ENCODE data around the gene ZNFX1.
"Not testable (repeated sequence)": the region's sequence is repeated elsewhere in the genome, so short reads cannot be mapped to it uniquely, and the experiment has no call there.

Gene ZNFX1

DNA sequence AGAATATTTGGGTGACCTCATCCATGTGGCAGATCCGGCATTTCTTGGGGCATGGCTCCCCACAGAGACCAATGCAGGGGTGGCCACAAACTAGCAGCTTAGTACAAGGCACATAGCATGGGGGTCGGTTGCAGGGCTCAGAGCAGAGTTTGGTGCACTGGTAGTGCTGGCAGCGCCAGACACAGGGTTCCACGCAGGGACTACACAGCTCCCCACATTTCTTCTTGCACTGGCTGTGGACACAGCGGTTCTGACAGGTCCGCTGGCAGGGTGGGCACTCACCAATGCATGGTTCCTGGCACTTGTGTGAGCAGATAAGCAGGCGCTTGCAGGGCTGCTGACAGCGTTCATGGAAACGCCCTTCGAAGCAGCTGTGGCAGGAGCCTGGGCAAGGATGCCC, 29.6 kb downstream of the ZNFX1 start:
- DNase-seq (ENCODE audit: low read depth): no peak

DNA sequence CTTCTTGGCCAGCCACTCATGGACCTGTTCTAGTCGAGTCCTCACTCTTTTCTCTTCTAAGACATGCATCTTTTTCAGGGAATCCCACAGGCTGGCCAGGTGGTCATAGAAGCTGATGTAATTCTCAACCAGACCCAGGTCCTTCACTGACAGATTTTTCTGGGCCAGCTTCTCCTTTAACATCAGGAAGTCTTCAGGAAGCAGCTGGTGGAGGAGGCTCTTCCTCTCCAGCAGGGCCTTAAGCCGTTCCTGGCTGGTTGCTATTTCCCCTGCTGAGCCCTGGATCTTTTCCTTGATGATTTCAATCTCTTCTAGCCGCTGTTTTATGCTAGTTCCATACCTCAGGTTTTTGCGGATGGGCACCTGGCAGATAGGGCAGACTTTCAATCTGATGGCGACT, 30.1 kb downstream of the ZNFX1 start:
- no peak for DNase-seq (ENCODE audit: low read depth)

DNA sequence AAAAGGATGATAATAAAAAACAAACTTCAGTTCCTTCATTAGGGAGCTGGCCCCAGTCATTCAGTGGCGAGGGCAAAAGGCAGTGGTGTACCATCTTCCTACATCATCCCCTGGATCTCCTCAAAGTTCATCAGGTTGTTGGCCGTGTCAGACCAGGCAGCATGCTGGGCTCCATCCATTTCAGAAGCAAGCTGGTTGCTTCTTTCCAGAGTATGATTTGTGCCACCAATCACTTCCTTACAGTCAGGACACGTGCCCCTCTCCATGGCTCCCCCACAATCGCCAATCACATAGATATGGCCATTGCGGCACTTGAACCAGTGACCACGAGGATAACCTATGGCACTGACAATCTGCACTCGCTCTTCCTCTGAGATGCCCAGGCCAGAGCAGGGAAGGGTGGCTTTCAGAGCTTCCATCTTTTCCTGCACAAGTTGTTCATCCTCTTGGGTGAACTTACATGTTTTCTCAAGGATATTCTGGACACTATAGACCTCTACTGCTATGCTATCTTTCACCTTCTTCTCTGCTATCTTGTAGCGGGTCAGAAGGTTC, 30.6 kb downstream of the ZNFX1 start:
- DNase-seq (ENCODE audit: low read depth): no peak

DNA sequence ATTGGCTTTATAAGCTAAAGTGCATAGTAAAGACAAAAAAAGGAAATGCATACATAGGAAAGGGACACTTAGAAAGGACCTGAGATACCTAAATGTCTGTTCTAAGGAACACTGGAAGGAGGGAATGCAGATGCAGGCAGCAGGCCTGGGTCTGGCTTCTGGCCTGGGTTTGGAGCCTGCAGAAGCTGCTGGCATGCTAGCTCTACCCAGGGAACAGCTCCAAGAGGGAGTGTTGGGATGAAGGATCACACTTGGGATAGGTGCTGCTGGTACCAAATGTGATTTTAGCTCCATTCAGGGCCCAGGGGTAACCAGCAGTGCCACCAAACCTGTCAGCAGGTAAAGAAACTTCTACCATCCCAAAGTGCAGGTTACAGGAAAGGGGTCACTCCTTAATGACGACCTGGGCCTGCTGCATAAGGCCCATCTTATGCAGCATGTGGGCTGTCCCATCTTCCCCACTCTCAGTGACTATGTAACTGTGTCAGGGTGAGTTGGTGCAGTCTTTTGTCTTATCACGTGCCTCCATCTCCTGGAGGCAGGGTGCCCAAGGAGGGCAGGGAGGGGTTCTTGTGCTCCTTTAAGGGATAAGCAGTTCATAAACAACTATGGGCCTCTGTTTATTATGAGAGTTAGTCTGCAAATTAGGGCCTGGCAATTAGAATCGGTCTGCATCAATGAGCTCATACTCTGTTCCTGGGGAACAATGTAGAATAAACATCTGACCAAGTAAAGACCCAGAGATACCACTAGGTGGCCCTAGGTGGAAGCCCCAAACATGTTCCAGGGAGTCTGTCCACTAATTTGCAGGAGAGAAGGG, 31.7 kb downstream of the ZNFX1 start:
- no peak for DNase-seq (ENCODE audit: low read depth)

DNA sequence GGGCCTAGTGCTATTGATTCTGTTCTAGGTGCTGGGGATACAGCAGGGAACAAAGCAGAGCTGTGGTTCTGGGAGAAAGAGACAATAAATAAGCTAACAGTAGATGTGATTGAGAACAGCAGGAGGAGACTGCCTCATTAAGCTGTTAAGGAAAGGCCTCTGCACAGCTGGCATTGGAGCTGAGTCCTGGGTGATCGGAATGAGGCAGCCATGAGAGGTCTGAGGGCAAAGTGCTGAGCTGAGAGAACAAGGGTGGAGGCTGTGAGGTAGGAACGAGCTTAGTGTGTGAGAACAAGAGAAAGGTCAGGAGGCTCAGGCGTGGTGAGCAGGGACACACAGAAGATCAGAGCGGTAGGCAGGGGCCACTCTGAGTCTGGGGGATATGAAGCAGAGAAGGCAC, 40.3 kb downstream of the ZNFX1 start:
- DNase-seq (ENCODE audit: low read depth): no peak

DNA sequence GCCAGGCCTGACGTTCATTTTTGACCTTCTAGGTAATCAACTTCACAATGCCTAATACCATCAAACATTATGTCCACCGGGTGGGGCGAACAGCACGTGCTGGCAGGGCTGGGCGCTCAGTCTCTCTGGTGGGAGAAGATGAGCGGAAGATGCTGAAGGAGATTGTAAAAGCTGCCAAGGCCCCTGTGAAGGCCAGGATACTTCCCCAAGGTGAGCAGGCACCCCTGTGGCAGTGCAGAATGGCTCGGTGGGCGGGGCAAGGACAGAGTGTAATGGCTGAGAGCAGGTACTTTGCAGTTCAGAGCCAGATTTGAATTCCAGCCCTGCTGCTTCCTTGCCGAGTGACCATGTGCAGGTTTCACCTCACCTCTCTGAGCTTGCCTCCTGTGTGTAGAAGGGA, 41.6 kb downstream of the ZNFX1 start:
- no peak for DNase-seq (ENCODE audit: low read depth)

DNA sequence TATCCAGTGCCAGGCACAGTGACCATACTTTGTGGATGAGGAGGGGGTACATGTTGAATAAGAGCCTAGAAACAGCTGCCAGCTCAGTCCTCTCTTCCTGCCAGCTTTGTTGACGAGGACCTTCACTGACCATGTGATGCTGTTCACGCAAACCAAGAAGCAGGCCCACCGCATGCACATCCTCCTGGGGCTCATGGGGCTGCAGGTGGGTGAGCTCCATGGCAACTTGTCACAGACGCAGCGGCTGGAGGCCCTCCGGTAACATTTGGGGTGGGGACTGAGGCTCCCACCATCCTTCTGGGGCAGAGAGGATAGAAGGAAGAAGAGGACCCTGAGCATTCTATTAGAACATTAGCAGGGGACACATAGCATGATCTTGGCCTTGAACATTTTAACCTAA, 43.0 kb downstream of the ZNFX1 start:
- DNase-seq (ENCODE audit: low read depth): no peak

DNA sequence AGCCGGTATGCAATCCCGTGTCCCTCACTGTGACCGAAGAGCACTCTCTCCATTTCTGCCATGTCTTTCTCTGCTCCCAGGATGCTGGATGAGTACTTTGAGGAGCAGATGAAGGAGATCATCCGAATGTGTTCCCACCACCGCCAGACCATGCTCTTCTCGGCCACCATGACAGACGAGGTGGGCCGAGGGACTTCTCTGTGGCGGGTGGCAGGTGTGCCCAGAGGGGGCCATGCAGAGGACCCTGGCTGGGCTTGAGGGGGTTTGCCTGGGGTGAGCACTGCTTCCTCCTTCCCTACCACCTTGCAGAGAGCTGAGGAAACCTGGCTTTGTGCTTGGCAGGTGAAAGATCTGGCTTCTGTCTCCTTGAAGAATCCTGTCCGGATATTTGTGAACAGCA, 44.6 kb downstream of the ZNFX1 start:
- DNase-seq (ENCODE audit: low read depth): no peak

DNA sequence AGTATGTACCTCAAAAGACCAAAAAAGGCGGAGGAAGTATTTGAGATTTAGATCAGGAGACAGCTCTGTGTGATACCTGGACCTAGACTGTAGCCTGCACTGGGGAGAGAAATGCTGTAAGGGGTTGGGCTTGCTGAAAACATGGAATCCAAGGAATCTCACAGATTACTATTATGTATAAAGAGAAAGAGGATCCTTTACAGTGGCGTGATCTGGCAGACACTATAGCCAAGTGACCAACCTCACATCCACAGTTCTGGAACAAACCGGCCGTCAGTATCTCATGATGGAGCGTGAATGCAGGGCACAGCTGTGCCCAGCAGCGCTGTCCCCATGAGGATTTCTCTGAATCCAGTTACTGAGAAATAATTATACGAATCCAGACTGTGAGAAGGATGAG, 46.4 kb downstream of the ZNFX1 start:
- DNase-seq (ENCODE audit: low read depth): no peak

DNA sequence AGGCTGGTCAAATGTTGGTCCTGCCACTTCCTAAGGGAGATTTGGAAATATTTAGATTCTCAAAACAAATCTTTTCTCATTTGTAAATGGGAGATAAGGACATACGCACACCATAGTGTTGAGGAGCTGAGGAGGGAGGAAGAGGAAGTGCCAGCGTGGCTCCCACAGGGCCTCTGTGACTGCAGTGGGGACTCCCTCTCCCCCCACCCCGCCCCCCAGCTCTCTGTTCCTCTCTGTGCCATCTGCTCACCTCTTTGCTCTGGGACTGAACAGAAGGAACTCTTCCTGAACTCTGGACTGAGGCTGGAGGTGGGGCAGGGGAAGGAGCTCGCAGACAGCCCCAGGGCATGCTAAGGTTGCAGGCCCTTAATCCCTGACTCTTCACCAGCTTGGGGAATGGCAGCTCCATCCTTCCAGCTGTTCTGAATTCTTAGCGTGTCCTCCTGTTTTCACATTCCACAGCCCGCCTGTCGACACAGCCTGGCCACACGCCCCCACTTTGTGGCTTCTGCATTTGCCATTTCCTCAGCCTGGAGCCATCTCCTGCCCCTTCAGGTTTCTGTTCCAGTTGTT, 47.2 kb downstream of the ZNFX1 start:
- DNase-seq (ENCODE audit: low read depth): no peak

DNA sequence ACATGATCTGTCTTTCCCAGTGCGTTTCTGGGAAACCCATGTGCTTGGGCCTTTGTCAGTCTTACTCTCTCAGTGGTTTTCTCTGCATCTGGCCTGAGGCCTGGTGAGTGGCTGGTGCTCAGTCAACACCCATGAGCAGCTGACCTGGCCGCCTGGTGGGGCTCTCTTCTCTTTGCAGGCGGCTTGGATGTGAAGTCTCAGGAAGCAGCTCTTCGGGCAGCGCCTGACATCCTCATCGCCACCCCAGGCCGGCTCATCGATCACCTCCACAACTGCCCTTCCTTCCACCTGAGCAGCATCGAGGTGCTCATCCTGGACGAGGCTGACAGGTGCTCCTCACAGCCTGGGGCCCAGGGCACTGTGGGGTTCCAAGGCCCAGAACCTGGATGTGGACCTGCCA, 47.8 kb downstream of the ZNFX1 start:
- DNase-seq (ENCODE audit: low read depth): no peak

DNA sequence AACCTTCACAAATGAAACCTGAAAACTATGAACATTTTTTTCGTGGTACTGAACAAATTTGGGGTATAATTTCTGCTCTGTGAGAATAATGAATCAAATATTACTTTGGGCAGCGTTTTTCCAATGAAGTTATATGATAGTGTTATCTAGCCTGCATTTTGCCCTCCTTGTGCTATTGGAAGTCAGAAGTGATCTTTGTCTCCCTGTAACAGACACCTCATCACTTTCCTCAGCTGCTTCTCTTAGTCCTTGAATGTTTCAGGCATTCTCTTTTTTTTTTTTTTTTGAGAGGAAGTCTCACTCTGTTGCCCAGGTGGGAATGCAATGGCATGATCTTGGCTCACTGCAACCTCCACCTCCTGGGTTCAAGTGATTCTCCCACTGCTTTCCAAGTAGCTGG, 48.5 kb downstream of the ZNFX1 start:
- DNase-seq (ENCODE audit: low read depth): no peak

DNA sequence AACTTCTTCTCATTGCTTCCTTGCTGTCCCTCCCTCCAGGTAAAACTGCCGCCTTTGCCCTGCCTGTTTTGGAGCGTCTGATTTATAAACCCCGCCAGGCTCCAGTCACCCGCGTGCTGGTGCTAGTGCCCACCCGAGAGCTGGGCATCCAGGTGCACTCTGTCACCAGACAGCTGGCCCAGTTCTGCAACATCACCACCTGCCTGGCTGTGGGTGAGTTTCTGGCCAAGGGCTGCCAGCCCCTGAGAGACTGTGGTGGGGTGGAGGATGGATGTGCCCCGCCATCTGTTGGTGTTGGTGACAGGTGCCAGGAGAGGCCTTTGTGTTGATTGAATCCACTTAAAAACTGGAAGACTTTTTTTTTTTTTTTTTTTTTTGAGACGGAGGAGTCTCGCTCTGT, 49.2 kb downstream of the ZNFX1 start:
- no peak for DNase-seq (ENCODE audit: low read depth)

DNA sequence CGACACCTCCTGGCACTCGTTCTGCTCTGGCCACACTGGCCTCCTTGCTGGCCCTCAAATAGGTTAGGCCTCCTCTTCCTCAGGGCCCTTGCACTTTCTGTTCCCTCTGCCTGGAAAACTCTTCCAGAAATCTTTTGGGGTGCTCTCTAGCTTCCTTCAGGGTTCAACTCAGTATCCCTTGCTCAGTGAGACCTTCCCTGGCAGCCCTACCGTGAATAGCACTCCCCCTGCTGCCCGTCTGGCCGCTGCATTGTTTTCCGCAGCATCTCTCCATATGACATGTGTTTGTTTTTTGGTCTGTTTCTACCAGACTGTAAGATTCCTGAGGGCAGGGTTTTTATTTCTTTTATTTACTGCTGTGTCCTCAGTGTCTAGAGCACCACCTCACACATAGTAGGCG, 52.0 kb downstream of the ZNFX1 start:
- no peak for DNase-seq (ENCODE audit: low read depth)

DNA sequence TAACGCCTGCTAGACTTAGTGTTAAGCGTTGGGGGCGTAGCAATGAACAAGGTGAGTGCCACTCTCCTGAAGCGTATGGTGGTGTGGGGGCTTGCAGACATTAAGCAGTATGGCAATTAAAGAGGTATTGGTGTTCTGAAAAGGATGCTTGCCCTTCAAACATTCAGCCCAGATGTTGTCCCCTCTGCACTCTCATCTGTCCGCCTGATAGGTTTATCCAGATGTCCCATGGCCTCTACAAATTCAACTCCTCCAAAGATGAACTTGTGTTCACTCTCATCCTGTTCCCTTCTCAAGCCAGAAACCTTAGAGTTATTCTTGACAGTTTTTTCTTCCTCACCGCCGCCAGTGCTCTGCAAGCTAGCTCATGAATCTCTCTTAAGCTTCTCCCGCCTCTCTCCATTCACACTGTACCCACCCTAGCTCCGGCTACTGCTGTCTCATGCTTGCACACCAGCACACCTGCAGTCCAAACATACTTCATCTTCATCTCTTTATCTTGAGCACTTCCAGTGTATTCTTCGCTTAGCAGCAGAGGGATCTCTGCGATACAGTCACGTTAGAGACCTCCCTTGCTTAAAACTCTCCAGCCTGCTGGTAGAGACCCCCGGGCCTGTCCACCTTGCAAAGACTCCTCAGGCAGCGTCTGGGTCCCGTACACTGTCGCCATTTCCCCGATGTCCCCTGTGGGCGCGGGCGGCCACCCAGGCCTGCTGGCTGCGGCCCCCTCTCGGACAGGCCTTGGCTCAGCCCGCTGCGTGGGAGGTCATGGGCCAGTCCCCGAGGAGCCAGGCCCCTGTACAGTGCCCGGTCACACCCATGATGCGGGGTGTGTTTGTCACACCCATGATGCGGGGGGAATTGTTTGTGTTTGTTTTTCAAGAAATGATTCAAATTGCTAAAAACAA, 57.7 kb downstream of the ZNFX1 start:
- no peak for DNase-seq (ENCODE audit: low read depth)

DNA sequence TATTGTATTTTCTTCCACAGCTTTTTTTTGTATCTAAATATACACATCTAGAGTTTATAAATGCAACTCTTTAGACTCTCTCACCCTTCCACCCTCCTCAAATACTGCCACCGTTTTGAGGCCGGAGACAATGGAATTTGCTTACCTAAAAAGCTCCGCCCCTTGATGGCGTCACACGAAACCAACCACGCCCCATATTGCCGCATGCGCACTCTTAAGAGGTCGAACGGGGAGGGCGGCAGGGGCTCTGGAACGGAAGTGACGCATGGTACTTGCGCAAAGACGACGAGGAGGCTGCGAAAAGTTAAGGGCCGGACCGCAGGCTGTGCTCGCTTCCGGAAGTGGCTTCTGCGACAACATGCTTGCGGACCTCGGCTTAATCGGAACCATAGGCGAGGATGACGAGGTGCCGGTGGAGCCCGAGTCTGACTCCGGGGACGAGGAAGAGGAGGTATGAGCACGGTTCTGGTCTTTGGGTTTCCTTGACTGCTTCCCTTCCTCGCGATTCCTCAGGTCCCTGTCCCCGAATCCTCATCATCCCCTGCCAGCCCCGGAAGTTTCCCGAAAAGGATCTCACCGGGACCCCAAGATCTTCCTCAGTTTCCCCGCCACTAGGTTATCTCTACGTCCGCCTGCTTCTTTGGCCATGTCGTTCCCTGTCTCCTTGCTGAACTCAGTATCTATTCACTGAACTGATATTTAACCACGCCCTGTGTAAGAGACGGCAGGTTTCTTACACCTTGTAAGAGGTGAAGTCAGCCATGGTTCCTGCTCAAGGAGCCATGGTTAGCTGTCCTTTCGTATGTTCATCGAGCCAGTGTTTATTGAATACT, 58.5 kb downstream of the ZNFX1 start, which contains the start of gene DDX27:
TSS of gene DDX27 (plus strand) at position 326 of the 833 bp plus-strand sequence. CDS start at position 359, 33 bp downstream.
- DNase-seq (ENCODE audit: low read depth): peak; percentile 96

DNA sequence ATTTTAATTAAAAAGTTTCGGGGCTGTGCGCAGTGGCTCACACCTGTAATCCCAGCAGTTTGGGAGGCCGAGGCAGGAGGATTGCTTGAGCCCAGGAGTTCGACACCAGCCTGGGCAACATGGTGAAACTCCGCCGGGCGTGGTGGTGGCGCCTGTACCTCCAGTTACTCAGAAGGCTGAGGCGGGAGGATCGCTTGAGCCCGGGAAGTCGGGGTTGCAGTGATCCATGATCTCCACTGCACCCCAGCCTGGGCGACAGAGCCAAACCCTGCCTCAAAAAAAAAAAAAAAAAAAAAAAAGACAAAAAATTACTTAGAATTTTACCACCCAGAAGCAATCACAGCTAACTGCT, 59.1 kb downstream of the ZNFX1 start:
- DNase-seq (ENCODE audit: low read depth): not testable (repeated sequence)

DNA sequence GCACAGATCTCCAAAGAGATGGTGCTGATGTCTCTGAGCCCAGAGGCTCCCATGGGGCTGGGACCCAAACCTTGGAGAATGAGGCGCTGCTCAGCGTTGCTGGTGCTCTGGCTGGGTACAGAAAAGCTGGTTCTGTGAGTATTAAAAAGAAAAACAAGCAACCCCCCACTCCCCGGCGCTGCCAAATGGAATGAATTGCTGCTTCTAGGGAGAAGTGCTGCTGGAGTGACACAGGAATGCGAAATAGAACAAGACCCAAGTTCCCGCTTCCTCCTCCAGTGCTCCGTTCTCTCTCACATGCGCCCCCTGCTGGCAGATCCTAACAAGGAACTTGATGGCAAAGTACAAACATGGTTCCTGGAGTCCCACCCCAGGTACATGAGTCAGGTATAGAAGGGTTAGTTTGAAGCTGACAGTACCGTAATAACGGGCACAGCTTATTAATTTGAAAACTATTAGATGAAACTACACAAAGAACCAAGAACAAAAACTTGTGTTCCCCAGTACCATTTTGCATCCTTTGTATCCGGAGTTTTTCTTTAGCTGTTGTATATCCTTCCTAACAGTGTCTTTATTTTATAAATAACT, 60.8 kb downstream of the ZNFX1 start:
- peak; percentile 96 for DNase-seq (ENCODE audit: low read depth)

DNA sequence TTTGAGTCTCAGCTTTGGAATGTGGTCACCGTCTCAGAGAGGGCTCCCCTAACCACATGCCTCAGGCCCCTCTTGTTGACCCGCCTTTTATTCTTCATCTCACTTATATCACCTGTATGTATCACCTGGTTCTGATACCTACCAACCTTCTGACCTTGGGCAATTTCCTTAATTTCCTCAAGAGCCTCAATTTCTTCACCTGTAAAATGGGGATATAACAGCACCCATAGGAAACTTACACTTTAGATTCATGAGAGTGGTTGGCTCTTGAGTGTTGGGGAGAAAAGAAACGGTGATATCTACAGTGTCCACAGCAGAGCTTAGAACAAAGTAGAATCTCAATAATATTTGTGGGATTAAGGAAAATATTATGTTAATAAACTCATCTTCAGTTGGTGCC, 62.6 kb downstream of the ZNFX1 start:
- no peak for DNase-seq (ENCODE audit: low read depth)

DNA sequence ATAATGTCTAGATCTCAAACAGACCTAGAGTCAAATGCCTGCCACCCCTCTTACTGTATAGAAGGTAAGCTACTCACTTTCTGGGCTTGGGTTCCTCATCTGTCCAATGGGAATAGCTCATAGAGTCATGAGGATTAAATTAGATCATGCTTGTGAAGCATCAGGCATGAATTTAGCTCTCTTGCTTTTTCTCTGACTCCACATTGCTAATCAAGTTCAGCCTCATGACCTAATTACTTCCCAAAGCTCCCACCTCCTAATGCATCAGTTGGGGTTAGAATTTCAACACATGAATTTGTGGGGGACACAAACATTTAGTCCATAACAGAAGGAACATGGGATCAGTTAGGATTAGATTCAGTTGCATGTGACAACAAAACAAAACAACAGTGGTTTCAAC, 63.3 kb downstream of the ZNFX1 start:
- DNase-seq (ENCODE audit: low read depth): no peak

DNA sequence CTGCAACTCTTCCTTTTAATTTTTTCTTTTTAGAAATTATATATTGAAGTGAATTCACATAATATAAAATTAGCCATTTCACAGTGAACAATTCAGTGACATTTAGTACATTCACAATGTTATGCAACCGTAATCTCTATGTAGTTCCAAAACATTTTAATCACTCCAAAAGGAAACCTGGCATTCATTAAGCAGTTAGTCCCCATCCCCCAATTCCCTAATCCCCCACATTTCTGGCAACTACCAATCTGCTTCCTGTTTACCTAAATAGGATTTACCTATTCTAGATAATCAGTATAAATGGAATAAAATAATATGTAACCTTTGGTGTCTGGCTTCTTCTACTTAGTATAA, 67.1 kb downstream of the ZNFX1 start:
- DNase-seq (ENCODE audit: low read depth): no peak
